ENCODE measurements around the gene FOXP2.

Gene FOXP2

GRCh38 chr7:114412548-114412947 is 2.1 kb upstream of the FOXP2 start:
- no peak overlapping the region for H3K27ac Mint-ChIP-seq (ENCODE audit: low read depth)
- no peak for ATAC-seq (replicated peaks; ENCODE audit: extremely low read depth, poor library complexity, severe bottlenecking)

GRCh38 chr7:114413761-114414155 is 857 bp upstream of the FOXP2 start:
- no peaks in the 10 kb centered on the region for H3K4me1 Mint-ChIP-seq
- no peak for ATAC-seq (replicated peaks; ENCODE audit: extremely low read depth, poor library complexity, severe bottlenecking)
- no peak for DNase-seq (ENCODE audit: low spot score in 2 of 2)
- H3K4me3 Mint-ChIP-seq = no peak overlapping the region
- H3K27ac Mint-ChIP-seq (ENCODE audit: low read depth) = no peak overlapping the region
- H3K9me3 Mint-ChIP-seq = peaks cover 8% of the 10 kb centered on the region
- H3K36me3 Mint-ChIP-seq (ENCODE audit: insufficient read depth) = peaks cover 1% of the 10 kb centered on the region
- H3K27me3 Mint-ChIP-seq = no peaks in the 10 kb centered on the region

More at GRCh38 chr7:114412548-114412947, 2.1 kb upstream of the FOXP2 start:
- H3K36me3 Mint-ChIP-seq (ENCODE audit: insufficient read depth) = peaks cover 1% of the 10 kb centered on the region
- H3K4me3 Mint-ChIP-seq = no peak overlapping the region
- H3K27me3 Mint-ChIP-seq = no peaks in the 10 kb centered on the region
- H3K4me1 Mint-ChIP-seq = no peaks in the 10 kb centered on the region
- H3K9me3 Mint-ChIP-seq = peaks cover 8% of the 10 kb centered on the region
- no peak for DNase-seq (ENCODE audit: low spot score in 2 of 2)

DNA sequence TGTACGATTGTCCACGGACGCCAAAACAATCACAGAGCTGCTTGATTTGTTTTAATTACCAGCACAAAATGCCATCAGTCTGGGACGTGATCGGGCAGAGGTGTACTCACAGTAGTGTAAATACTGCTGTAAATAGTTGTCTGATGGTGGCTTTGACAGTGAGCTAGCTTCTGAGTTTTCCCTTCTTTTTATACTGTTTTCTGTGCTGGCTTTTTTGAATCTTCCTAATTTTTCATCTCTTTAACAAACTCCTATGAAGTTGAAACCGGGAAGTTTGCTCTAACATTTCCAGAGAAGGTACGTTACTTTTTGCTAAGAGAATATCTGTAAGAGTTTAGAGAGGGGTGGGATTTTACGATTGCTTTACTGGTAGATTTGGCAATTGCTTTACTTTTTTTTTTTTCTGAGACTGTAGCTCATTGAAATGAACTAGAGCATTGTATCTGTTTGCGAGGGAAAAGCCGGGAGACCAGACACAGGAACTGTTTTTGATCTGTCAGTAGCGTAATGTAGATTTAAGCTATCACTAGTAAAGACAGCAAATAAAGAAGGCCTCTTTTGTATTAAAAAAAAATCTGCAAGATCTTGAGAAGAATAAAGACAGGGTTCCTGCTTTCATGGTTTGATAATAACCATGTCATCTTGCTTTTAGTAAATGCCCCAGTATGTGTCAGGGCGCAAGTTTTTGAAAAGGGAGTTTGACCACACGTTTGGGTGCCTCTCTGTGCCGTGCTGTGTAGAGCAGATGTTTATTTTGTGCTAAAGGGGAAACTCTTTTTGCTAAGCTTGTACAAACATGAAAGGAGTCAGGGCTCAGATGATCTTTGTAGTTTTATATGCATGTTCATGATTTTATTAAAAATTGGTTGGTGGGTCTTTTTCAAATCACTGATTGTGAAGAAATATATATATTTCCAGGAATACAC is 712 bp downstream of the FOXP2 start:
- Mint-ChIP-seq H3K9me3 (no peaks in the 10 kb centered on the region), H3K27ac (ENCODE audit: low read depth) (no peak overlapping the region), H3K4me1 (no peaks in the 10 kb centered on the region), H3K27me3 (no peaks in the 10 kb centered on the region), H3K36me3 (ENCODE audit: insufficient read depth) (peaks cover 1% of the 10 kb centered on the region), H3K4me3 (no peak overlapping the region)
- no peak for ATAC-seq (replicated peaks; ENCODE audit: extremely low read depth, poor library complexity, severe bottlenecking)
- DNase-seq (ENCODE audit: low spot score in 2 of 2) = no peak

GRCh38 chr7:114416129-114416990 is 1.7 kb downstream of the FOXP2 start:
- Mint-ChIP-seq H3K36me3 (ENCODE audit: insufficient read depth) (peaks cover 1% of the 10 kb centered on the region), H3K4me3 (no peak overlapping the region), H3K4me1 (no peaks in the 10 kb centered on the region), H3K27me3 (no peaks in the 10 kb centered on the region), H3K27ac (ENCODE audit: low read depth) (no peak overlapping the region), H3K9me3 (no peaks in the 10 kb centered on the region)
- ATAC-seq (replicated peaks; ENCODE audit: extremely low read depth, poor library complexity, severe bottlenecking) = no peak
- DNase-seq (ENCODE audit: low spot score in 2 of 2) = no peak

DNA sequence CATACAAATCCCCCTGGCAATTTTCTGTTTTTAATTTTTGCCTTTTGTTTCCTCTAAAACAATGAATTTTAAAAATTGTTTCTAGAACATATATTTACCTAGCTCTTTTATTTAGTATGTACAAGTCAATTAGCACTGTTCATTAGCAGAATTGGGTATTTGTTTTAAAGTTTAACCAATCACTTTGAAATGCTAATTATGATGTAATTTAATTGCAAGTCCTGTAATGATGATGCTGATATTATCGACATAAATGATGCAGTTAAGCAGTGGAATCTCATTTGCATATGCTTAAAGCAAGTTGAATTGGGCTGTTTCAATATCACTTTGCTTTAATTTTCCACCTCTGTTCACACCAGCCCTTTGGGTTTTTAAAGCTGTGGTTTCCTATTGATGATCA is 2.7 kb downstream of the FOXP2 start:
- Mint-ChIP-seq H3K4me1 (no peaks in the 10 kb centered on the region), H3K36me3 (ENCODE audit: insufficient read depth) (peaks cover 1% of the 10 kb centered on the region), H3K27me3 (no peaks in the 10 kb centered on the region), H3K9me3 (no peaks in the 10 kb centered on the region), H3K27ac (ENCODE audit: low read depth) (no peak overlapping the region), H3K4me3 (no peak overlapping the region)
- DNase-seq (ENCODE audit: low spot score in 2 of 2) (no peak), ATAC-seq (replicated peaks; ENCODE audit: extremely low read depth, poor library complexity, severe bottlenecking) (no peak)

- H3K27ac Mint-ChIP-seq (ENCODE audit: low read depth) = no peak overlapping the region
- ATAC-seq (replicated peaks; ENCODE audit: extremely low read depth, poor library complexity, severe bottlenecking) (no peak), DNase-seq (ENCODE audit: low spot score in 2 of 2) (no peak)
- no peaks in the 10 kb centered on the region for H3K9me3 Mint-ChIP-seq
- peaks cover 1% of the 10 kb centered on the region for H3K36me3 Mint-ChIP-seq (ENCODE audit: insufficient read depth)
- no peaks in the 10 kb centered on the region for H3K27me3 Mint-ChIP-seq
- no peak overlapping the region for H3K4me3 Mint-ChIP-seq
- no peaks in the 10 kb centered on the region for H3K4me1 Mint-ChIP-seq
Observed at GRCh38 chr7:114418117-114418516, 3.5 kb downstream of the FOXP2 start.

DNA sequence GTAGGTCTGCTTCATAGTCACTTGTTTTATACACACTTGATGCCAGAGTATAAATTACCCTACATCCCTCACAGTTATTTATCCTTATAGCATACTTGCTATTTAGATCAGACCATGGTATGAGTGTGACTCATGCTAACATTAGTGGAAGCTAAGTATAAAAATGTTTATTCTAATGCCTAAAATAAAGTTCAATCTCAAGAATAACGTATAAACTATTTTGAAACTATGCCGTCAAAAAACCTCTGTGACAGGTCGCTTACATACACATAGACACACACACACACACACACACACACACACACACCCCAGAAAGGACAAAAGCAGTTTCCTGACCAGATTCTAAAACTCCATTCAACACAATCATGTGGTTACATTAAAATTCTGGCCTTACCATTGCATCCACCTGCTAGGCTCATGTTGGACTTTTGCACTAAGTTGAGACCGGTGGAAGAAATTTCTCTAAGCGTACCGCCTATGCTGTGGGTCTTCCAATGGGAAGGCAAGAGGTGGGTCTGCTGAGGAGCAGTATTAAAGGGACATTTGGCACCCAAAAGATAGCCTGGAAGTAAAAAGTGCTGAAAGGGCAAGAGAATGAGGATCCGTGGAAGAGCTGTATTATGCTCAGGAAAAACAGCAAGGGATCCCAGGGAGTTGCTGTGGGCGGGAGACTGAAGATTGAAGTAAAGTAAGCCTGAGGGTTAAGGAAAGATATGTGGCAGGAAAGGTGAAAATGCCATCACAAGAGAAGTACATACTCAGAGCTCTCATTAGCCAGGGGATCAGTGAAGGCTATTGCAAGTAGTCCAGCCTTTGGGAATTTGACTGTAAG is 5.0 kb downstream of the FOXP2 start:
- DNase-seq (ENCODE audit: low spot score in 2 of 2) (no peak), ATAC-seq (replicated peaks; ENCODE audit: extremely low read depth, poor library complexity, severe bottlenecking) (peak; percentile 10)
- Mint-ChIP-seq H3K9me3 (no peaks in the 10 kb centered on the region), H3K27me3 (no peaks in the 10 kb centered on the region), H3K36me3 (ENCODE audit: insufficient read depth) (peaks cover 1% of the 10 kb centered on the region), H3K4me3 (no peak overlapping the region), H3K27ac (ENCODE audit: low read depth) (no peak overlapping the region), H3K4me1 (no peaks in the 10 kb centered on the region)

DNA sequence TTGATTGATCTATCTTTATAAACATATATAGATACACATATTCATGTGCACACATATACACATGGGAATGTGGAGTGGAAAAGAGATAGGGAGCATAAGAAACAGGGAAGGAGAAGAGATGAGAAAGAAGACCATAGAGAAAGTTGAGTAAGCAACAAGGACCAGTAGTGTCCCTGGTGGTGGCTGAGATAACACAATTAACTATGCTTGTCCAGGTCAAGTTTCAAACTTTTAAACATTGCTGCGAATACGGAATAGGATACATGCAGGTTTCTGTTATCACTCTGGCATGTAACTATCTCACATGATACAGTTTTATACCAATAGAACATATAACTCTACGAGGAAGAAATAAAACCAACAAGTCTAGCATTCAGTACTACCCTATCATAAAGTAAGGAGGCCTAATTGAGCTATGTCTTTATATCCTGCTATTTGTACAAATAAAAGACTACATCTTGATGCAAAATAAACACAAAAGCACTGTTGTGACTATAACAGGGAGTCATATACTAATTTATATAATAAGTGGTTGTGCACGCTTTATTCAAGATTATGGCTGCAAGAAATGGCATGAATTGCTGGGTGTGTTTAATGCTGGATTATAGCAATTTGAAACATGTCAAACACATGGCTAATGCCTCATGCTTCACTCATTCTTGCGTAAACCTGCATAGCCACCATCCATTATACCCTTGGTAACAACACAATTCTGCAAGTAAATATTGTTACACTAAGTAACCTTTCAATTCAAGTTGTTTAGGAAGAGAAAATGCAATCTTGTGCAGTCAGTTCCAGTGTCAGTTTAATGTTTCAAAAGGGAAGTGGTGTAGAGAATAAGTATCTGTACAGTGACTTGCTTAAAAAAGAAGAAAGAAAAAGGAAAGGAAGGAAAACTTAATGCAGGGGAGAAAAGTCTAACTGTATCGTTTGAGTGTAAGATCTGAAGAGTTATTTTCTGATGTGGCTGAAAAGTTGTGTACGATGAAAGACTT is 8.2 kb downstream of the FOXP2 start:
- Mint-ChIP-seq H3K36me3 (ENCODE audit: insufficient read depth) (no peaks in the 10 kb centered on the region), H3K27ac (ENCODE audit: low read depth) (no peak overlapping the region), H3K4me1 (no peaks in the 10 kb centered on the region), H3K27me3 (no peaks in the 10 kb centered on the region), H3K4me3 (no peak overlapping the region), H3K9me3 (no peaks in the 10 kb centered on the region)
- DNase-seq (ENCODE audit: low spot score in 2 of 2) (no peak), ATAC-seq (replicated peaks; ENCODE audit: extremely low read depth, poor library complexity, severe bottlenecking) (no peak)

DNA sequence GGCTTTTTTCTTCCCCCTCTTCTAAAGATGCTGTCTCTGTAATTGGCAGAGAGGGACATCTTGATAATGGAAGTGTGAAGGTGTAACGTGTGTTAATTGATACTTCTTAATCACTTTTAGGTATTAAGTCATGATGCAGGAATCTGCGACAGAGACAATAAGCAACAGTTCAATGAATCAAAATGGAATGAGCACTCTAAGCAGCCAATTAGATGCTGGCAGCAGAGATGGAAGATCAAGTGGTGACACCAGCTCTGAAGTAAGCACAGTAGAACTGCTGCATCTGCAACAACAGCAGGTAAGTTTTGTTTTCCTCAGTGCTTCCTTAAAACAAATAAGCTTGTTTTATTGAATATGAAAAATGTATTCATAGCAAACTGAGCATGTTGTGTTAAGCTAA is 11.8 kb downstream of the FOXP2 start:
- no peaks in the 10 kb centered on the region for H3K4me1 Mint-ChIP-seq
- no peak overlapping the region for H3K27ac Mint-ChIP-seq (ENCODE audit: low read depth)
- no peak overlapping the region for H3K4me3 Mint-ChIP-seq
- no peaks in the 10 kb centered on the region for H3K36me3 Mint-ChIP-seq (ENCODE audit: insufficient read depth)
- ATAC-seq (replicated peaks; ENCODE audit: extremely low read depth, poor library complexity, severe bottlenecking) (no peak), DNase-seq (ENCODE audit: low spot score in 2 of 2) (no peak)
- no peaks in the 10 kb centered on the region for H3K27me3 Mint-ChIP-seq
- H3K9me3 Mint-ChIP-seq = no peaks in the 10 kb centered on the region

DNA sequence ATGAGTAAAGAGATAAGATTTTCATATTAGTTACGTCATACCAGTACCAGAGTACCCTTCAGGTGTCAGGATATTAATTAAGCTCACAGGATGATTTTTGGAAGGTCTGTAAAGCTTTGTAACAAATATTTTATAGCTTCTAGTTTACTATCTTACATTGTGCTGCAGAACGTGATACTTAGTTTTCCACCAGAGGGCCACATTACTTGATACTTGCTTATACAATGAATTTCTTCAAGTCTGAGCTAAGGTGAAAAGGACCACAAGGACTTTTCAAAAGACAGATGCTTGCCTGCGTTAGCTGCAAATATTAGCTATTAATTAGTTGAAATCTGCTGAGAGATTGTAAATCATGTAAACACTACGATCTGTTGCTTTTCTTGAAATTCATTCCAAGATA is 12.2 kb downstream of the FOXP2 start:
- Mint-ChIP-seq H3K27me3 (no peaks in the 10 kb centered on the region), H3K27ac (ENCODE audit: low read depth) (no peak overlapping the region), H3K36me3 (ENCODE audit: insufficient read depth) (no peaks in the 10 kb centered on the region), H3K4me3 (no peak overlapping the region), H3K9me3 (no peaks in the 10 kb centered on the region), H3K4me1 (no peaks in the 10 kb centered on the region)
- no peak for ATAC-seq (replicated peaks; ENCODE audit: extremely low read depth, poor library complexity, severe bottlenecking)
- no peak for DNase-seq (ENCODE audit: low spot score in 2 of 2)

DNA sequence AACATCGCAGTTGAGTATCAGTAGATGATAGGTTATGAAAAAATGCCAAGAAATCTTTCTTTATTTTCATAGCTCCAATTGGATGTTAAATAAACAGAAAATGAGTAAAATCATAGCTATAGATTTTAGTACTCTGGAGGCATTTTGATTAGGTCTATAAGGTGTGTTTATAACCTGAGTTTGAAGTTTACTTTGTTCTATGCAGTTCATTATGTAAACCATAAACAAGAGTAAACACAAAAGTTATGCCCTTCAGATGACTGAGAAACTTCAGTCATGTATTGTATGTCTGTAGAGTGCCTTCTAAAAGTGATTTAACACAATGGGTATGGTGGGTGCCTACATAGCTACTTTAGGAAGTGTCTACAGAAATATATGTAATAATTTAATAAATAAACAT is 13.6 kb downstream of the FOXP2 start:
- no peak overlapping the region for H3K27ac Mint-ChIP-seq (ENCODE audit: low read depth)
- H3K9me3 Mint-ChIP-seq = no peaks in the 10 kb centered on the region
- H3K36me3 Mint-ChIP-seq (ENCODE audit: insufficient read depth) = no peaks in the 10 kb centered on the region
- no peaks in the 10 kb centered on the region for H3K4me1 Mint-ChIP-seq
- H3K27me3 Mint-ChIP-seq = no peaks in the 10 kb centered on the region
- H3K4me3 Mint-ChIP-seq = no peak overlapping the region
- DNase-seq (ENCODE audit: low spot score in 2 of 2) (no peak), ATAC-seq (replicated peaks; ENCODE audit: extremely low read depth, poor library complexity, severe bottlenecking) (no peak)
